ENCODE results near the gene PAFAH2.
A peak's percentile ranks its signal among the peaks of the same experiment; 100 is the strongest.
"Not testable (repeated sequence)": the region's sequence is repeated elsewhere in the genome, so short reads cannot be mapped to it uniquely, and the experiment has no call there.

Gene PAFAH2

DNA sequence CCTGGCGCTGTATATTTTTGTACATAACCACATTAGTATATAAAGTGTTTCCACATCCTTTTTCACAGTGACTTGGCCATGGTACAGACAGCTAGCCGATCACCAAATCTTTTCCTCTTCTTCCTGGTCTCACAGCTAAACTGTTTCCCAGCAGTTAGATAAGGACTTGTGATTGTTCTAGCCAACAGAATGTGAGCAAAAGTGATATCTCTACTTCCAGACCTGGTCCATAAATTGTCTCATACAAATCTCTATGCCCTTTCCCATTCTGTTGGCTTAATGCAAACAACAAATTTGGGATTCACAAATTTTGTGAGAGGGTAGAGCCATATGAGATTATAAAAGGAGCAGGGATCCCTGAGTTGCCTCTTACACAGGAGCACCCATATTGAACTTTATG lies 19.5 kb downstream of the PAFAH2 start:
- no peak for DNase-seq

DNA sequence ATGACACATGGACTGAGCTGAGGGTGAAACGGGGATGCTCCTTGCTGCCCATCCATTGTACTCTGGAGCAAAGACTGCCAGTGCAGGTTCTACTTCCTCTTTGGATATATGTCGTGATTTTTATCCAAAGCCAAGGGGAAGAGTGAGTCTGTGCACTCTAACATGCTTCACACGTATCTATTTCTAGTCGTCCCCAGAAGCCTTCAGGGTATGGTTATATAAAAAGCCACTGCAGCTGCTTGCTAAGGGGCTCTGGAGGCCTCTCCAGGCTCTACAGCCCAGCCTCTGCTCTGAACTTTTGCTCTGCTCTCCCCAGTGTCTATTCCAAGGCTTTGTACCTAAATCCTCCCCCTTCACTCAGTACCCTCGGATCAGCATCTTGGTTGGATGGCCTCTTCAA lies 20.1 kb downstream of the PAFAH2 start:
- no peak for DNase-seq

DNA sequence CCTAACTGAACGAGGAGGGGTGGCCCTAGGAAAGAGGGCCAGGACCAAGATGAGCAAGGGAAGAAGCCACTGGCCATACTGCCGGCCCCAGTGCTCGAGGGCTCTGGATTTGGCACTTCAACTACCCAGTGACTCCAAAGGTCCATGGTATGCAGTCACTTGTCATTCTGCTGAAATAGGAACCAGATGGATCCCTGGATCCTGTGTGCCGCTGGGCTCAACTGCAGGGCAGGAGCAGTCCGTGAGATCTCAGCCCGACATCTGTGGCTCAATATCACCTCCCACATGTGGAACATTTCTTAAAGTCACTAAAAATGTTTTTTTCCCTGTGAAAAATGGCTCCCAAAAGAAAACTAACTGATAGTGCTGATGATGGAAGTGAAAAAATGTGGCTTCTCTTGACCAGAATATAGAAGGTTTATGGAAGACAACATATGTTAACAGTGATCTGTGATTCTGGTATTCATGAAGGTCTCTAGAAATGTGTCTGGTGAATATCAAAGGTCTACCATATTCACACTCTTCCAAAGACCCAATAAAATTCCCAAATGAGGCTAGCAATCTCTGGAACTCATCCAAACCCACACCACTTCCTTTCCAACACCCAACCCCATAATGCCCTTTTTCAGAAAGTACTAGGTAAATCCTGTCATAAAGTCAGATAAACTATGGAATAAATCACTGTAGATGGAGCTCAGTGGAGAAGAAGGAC lies 24.1 kb downstream of the PAFAH2 start:
- DNase-seq, result no peak

DNA sequence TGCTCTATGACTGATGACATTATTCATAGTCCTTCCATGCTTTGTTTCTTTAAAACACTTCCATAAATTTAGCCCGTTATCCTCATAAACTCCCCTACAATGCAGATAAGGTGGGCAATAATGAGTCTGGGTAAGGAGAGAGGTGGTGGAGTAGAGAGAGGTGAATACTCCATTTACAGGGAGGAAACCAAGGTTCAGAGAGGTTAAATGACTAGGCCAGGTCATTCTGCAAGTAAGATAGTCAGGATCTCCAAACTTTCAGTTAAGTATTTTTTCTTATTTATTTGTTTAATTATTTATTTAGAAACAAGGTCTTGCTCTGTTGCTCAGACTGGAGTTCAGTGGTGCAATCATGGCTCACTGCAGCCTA lies 26.1 kb downstream of the PAFAH2 start:
- DNase-seq, result no peak

DNA sequence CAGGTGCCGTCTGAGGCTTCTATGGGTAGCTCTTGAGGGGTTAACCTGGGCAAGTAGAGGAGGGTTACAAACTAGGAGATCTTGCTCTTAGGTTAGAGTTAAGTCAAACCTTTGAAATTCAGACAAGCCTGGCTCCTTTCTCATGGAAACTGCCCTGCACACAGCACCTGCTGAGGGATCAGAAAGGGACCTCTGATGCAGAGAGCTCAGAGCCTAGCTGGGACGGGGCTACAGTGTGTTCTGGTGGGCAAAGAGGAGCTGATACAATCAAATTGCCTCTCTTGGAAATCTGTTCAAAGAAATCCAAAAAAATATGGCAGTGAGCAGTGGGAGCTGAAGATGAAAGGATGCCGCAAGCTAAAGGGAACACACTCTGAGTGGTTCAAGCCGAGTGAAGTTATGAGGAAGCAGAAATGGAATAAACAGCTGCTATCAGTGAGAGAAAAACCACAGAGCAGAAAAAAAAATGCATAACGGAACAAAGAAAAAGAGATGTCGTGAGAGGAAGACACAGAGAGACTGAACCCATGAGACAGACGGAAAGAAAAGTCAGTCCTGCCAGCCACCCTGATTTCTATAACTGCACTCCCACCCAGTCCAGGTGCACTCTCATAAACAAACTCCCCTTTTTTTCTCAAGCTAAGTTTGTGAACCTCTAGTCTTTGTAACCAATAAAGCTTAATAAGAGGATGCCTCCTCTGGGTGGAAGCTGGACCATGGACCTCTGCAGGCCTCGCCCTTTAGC lies 26.6 kb downstream of the PAFAH2 start:
- peak; percentile 9 for DNase-seq

DNA sequence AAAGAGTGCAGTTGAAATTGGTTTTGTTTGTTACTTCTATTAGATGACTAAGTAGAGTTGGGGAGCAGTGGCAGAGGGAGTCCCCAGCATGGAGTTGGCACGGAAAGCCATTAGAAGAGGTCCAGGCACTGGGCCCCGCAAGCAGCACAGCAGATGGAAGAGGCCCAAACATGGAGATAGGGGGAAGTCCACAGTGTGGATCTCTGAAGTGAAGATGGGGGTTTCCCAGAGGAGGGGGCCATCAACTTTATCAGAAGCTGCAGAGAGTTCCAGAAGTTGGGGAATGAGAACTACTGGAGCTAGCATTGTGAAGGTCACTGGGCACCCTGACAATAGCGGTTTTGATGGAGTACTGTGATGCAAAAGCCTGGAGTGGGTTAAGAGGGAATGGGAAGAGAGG lies 30.6 kb downstream of the PAFAH2 start:
- DNase-seq, result no peak

DNA sequence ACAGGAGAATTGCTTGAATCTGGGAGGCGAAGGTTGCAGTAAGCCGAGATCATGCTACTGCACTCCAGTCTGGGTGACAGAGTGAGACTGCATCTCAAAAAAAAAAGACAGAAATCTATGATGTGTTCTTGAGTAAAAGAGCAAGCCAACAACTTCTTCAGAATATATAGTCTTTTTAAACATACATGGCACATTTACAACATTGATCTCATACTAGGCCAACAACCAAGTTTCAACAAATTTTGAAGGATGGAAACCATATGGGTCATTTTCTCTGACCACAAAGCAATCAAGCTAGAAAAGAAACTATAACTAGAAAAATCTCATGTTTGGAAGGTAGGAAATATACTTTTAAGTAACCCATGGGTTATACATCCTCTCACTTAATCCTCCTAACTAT lies 38.3 kb downstream of the PAFAH2 start:
- no peak for DNase-seq

DNA sequence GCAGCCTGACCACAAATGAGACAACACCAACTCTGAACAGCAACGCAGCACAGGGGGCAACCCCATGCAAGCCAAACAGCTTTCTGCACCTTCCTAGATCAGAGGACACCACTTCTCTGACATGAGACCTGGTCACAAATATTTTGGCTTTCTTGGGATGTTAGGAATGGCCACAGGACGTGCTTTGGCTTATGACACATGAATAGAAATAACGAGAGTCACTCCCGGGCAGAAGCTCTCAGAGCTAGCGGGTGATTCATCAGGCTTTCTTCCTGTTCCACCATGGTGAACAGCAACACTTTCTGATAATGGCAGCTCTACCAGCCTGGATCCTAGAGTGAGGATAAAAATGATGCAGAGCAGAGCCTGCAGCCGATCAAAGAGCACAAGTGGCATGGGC lies 39.4 kb downstream of the PAFAH2 start:
- DNase-seq, result no peak

DNA sequence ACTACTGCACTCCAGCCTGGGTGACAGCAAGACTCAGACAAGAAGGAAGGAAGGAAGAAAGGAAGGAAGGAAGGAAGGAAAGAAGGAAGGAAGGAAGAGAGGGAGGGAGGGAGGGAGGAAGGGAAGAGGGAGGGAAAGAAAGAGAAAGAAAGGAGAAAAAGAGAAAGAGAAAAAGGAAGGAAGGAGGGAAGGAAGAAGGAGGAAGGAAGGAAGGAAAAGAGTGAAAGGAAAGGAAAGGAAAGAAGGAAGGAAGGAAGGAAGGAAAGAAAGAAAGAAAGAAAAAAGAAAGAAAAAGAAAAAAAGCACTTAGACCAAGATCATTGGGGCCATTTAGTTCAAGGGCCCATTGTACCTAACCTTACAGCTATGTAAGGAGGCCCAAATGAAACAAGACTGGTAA lies 42.3 kb downstream of the PAFAH2 start:
- DNase-seq, result no peak

DNA sequence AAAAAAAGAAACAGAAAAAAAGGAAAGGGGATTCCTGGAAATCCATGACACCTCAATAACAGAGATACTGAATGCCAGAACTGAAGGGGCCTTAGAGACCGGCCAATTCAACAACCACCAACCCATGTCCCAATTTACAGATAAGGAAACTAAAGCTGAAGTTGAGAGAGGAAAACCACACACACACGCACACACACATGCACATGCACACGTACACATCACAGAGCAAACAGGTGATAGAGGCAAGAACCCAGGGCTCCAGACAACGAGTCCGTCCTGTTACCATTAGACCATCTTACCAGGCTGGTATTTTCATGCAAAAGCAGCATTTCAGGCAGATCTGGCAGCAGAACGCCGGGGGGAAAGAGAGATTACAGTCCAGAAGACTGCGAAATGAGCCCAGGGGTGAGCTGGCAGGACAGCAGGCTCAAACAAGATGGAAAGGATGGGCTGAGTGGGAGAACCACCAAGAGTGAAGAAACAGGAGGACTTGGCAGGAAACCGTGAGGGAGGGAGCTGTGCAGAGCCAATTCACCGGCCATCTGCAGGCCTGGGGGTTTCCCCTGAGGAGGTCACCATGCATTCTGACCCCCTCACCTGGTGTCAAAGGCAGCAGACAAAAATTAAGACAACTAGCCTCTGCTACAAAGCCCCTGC lies 43.5 kb downstream of the PAFAH2 start:
- no peak for DNase-seq

DNA sequence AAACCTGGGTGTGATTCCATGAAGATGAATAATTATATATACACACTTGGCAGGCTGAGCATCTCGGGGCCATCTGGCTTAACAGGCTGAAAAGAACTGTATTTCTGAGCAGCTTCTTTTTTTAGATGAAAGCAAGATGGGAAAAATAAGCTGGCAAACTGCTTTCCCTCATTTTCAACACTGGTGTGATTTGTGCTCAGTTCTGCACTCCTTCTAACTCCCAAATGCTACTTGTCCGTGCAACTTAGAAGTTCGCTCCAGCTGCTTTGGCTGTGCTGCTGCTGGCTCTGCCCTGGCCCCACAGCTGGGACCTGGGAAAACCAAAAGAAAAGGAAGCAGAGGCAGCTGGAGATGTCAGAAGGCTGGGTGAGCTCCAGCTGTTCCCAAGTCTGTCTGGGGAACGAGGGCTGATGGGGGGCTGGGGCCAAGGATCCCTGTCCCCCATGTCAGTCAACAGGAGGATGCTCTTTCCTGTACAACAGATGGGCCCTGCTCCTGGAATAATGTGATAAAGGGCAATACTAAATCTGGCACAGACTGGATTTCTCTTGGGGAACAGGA lies 44.9 kb downstream of the PAFAH2 start:
- DNase-seq, result no peak

DNA sequence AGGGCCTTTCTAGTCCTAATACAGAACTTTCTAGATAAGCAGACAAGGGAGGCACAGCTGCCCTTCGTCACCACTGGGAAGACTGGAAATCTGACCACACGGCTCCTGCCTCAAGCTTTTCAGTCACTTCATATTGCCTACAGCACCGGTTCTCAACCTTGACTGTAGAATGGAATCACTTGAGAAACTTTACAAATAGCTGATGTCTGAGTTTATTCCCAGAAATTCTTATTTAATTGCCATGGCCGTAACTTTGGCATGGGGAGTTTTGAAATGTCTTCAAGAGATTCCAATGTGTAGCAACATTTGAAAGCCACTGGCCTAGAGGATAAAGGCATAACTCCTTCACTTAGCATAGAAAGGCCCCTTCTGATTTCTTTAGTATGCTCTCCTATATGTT lies 49.2 kb downstream of the PAFAH2 start:
- DNase-seq, result no peak

DNA sequence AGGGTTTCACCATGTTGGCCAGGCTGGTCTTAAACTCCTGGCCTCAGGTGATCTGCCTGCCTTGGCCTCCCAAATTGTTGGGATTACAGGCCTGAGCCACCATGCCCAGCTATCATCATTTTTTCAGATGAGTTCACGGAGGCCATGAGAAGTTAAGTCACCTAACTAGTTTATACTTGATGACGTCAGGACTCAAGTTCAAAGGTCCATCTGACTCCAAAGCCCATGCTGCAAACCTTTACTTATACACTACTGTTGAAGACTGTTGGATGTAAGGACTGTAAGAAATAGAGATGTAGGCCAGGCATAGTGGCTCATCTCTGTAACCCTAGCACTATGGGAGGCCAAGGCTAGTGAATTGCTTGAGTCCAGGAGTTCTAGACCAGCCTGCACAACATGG lies 50.8 kb downstream of the PAFAH2 start:
- DNase-seq, result no peak

DNA sequence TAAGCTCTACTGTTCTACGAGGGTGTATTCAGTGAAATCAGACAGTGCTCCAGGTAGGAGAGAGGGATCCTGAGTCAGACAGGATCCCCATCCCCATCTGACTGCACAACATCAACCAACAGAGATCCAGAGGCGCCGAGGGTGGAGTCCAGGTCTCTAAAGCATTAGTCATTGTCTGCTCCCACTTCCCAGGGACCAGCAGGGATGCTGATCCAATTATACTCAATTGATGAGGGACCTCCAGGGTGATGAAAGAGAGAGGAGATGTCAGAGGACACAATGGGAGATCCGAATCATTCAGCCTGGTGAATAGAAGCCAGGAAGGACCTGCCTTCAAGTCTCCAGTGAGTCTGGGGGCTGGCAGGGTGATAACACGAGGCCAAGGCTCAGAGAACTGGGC lies 52.1 kb downstream of the PAFAH2 start:
- DNase-seq, result no peak

DNA sequence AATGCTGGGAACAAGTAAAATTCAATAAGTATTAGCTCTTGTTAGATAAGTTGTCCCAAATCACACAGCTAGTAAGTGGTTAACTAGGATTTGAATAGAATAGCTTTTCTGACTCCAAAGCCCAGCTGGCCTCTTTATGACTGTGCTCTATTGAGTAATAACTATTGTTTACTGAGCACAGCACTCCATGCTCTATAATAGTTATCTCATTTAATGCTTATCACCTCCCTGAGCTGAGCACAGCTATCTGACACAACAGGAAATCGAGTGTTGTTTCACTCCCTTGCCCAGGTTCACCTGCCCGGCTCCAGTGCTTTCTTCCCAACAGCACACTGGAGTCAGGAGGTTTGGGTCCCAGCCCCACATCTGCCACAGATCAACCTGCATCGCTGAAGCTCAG lies 52.9 kb downstream of the PAFAH2 start:
- no peak for DNase-seq

DNA sequence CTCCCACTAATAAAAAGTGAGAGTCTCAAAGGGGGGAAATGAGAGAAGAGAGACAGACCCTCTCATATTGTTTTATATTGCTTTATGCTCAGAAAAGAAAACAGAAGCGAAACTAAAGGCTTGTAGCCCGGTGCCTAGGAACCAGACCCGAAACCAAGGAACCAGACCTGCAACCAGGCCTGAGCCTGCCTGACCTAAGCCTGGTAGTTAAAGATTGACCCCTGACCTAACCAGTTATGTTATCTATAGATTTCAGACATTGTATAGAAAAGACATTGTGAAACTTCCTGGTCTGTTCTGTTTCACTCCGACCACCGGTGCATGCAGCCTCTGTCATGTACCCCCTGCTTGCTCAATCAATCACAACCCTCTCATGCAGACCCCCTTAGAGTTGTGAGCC lies 54.4 kb downstream of the PAFAH2 start:
- not testable (repeated sequence) for DNase-seq

DNA sequence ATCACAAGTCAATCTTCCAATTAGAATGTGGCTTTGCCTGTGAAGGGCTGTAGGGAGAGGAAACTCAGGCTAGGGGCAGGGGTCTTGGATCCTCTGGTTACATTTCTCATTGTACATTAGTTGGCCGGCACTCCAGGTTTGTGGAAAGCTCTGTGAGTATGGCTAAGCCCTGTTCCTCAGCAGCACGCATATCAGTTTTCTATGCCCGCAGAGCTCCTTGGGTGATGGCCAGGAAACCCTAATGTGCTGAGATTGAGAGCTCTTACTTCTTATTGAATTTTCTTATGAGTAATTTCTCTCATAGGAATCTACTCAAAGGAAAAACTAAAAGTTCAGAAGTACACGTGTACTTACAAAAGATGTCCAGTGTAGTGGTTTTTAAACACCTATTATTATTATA lies 60.9 kb downstream of the PAFAH2 start:
- DNase-seq, result no peak

DNA sequence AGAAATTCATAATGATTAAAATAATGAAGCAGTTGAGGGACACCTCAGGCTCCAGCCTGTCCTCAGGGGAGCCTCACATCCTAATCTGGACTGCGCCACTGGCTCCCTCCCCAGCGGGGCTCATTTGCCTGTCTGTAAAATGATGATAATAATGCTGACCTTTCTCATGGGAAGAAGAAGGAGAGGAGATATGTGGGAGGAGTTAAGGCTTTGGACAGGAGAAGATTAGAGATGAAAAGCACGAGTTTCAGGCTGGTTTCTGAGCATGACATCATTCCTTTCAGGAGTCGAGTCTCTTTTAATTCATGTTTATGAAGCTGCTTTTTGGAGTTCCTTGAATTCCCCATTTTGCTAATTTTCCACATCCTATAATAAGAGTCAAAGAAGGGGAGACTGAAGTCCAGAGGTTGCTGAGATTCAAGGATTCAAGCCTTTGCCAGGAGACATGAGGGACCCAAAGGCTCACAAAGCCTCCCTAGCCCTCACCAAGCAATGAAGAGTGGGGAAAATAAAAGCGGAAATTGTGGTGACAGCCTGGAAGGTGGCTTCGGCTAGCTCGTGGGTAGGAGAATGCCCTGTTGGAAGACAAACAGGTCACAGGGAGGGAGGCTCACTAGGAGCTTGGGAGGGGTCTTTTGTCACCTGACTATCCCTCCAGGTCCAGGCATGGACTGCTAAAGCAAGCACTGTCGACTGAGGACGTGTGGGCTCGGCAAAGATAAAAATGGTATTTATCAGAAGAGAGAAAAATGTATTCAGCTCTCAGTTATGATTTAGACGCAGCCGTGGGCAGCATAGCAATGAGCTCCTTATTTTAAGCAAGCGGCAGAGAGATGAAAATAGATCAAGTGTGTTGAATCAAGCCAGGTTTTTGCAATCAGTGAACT lies 64.1 kb downstream of the PAFAH2 start:
- no peak for DNase-seq

DNA sequence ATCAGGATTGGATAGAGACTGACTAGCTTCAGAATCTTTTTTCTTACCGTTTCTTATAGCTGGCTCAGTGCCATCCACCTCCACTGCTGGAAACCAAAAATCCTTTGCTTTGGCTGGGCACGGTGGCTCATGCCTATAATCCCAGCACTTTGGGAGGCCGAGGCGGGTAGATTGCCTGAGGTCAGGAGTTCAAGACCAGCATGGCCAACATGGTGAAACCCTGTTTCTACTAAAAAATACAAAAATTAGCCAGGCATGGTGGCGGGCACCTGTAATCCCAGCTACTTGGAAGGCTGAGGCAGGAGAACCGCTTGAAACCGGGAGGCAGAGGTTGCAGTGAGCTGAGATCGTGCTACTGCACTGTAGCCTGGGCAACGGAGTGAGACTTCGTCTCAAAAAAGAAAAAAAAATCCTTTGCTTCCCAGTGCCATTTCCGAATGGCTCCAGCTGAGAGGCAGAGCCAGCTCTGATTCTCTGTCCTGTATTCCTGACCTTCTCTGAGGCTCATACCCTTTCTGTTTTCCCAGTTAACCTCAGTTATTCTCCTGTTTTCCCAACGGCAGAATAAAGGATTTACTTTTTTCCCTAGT lies 65.0 kb downstream of the PAFAH2 start:
- not testable (repeated sequence) for DNase-seq

DNA sequence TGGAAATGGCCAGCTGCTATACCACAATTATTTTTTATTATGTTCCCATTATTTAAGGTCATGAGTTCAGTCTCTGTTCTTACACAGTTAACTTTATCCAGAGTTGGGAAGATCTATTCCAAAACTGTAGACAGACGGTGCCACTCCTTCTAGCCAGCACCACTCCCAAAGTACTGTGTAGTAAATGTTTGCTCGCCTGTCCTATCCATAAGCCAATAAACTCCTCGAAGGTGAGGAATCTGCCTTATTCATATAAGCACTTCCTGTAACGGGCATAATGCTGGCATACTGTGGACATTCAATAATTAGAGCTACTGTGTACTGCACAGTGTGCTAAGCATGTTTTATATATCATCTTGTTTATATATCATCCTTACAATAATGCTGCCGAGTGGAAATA lies 65.5 kb downstream of the PAFAH2 start:
- DNase-seq, result no peak

DNA sequence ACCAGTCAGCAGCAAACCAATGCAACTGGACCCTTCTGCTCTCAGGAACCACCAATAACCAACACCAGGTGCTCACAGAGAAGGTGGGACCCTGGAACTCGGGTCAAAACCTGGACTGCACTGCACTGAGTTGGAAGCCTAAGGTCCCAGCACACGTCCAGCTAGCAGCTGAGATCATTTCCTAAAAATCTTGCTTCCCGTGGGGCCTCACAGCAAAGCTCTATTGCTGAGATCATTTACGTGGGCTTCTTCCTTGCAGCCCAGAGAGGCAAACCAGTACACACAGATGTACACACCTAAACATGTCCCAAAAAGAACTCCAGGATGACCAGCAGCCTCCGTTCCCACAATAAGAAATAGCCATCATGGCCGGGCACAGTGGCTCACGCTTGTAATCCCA lies 68.8 kb downstream of the PAFAH2 start:
- DNase-seq, result no peak

DNA sequence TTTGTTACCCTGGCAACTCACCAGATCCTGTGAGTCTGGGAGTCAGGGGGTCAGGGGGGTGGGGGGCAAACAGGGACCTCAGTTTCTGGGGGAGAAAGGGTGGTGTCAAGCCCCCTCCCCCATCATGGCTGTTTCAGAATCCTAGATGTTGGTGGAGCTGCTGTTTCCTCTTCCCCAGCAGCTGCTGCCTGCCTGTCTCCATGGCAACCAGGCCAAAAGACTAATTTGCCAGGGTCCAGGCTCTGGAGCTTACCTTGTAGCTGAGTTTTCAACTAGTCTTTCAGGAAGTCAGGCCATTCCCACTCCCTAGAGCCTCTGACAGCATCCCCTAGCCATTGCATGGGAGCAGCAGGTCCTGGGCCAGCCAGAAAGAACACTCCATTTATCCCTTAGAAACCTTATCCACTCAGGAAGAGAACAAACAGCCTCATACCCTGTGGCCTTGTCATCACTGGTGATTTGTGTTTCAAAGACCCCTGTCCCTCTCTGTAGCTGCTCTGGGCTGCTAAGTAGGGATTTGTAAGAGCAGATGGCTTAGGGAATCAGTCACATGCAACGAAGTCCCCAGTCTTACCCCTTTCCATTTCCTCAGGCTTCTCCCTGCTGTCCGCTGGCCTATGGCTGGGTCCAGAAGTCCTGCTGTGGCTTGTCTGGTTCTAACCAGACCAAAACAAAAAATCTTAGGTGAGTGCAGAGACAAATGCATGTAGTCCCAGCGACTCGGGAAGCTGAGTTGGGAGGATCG lies 70.2 kb downstream of the PAFAH2 start:
- no peak for DNase-seq

All from activated CD4-positive, alpha-beta T cell treated with anti-CD3 and anti-CD28 coated beads, Interleukin-2, amount 50 U/mL, for 1 hour (primary cell).